CD4-positive, alpha-beta memory T cell (primary cell): Measurements from ENCODE around the gene KDM3B. TPM values are rescaled to one million over a fixed set of nuclear protein-coding genes. Genes with fewer than 3 reads are reported as not detected.

ENCODE experiments used
- CTCF ChIA-PET: fragments of 350-600 bp; sonication (Branson Sonifier 250); formaldehyde crosslinking; loops from one replicate; lab custom pipeline; 2021; ENCODE audit warnings: inconsistent platforms; ENCODE audit not compliant: partially characterized antibody; lab: Charles Lee
- POLR2A ChIA-PET: fragments of 350-600 bp; sonication (Branson Sonifier 250); formaldehyde crosslinking; loops from one replicate; lab custom pipeline; 2021; ENCODE audit not compliant: partially characterized antibody; lab: Charles Lee
- DNase-seq, 5 donors: peaks; one replicate each; pipeline versions ENCODE4 v3.0.0 to v3.0.0-alpha.2; 2020 to 2022; ENCODE audit warnings: mixed read lengths in 1 of 5
- H3K27ac ChIP-seq: one replicate; pipeline ENCODE4 v1.7.0; 2013; ENCODE audit warnings: low read depth, low read length
- H3K27me3 ChIP-seq: 2 replicates; pipeline ENCODE4 v1.7.0; 2013; ENCODE audit warnings: mild to moderate bottlenecking, low read length, moderate library complexity; ENCODE audit not compliant: insufficient read depth
- H3K36me3 ChIP-seq: 2 replicates; pipeline ENCODE4 v1.7.0; 2013; ENCODE audit warnings: mild to moderate bottlenecking, low read length, moderate library complexity; ENCODE audit not compliant: insufficient read depth
- H3K4me1 ChIP-seq: 2 replicates; pipeline ENCODE4 v1.7.0; 2013; ENCODE audit warnings: mild to moderate bottlenecking, low read length, moderate library complexity; ENCODE audit not compliant: insufficient read depth
- H3K4me3 ChIP-seq, 2 donors: one replicate each; pipeline ENCODE4 v1.7.0; 2013; ENCODE audit warnings: low read length in 2 of 2, mild to moderate bottlenecking in 1 of 2
- H3K9me3 ChIP-seq, 2 donors: one replicate each; pipeline ENCODE4 v1.7.0; 2013; ENCODE audit warnings: low read length in 2 of 2, control low read depth in 1 of 2; ENCODE audit not compliant: control insufficient read depth in 1 of 2
- H3K27ac Mint-ChIP-seq, 7 donors: one replicate each; pipeline ENCODE4 v1.8.0; 2020 to 2021; ENCODE audit warnings: mixed read lengths in 7 of 7, mild to moderate bottlenecking in 6 of 7, inconsistent platforms in 3 of 7, moderate library complexity in 3 of 7
- H3K27me3 Mint-ChIP-seq, 2 donors: one replicate each; pipeline ENCODE4 v1.8.0; 2020 to 2021; ENCODE audit warnings: mixed read lengths in 2 of 2
- H3K36me3 Mint-ChIP-seq, 2 donors: one replicate each; pipeline ENCODE4 v1.8.0; 2020 to 2021; ENCODE audit warnings: mixed read lengths in 2 of 2, inconsistent platforms in 1 of 2, mild to moderate bottlenecking in 1 of 2
- H3K4me1 Mint-ChIP-seq, 4 donors: one replicate each; pipeline ENCODE4 v1.8.0; 2020 to 2021; ENCODE audit warnings: mixed read lengths in 4 of 4, mild to moderate bottlenecking in 1 of 4
- H3K4me3 Mint-ChIP-seq, 8 donors: one replicate each; pipeline ENCODE4 v1.8.0; 2020 to 2021; ENCODE audit warnings: mixed read lengths in 8 of 8, mild to moderate bottlenecking in 7 of 8, moderate library complexity in 6 of 8, inconsistent platforms in 3 of 8
- H3K9me3 Mint-ChIP-seq, 8 donors: one replicate each; pipeline ENCODE4 v1.8.0; 2020 to 2021; ENCODE audit warnings: mixed read lengths in 8 of 8, mild to moderate bottlenecking in 5 of 8, inconsistent platforms in 3 of 8, moderate library complexity in 1 of 8
- intact Hi-C: fragments of 100-400 bp; cut with micrococcal nuclease; formaldehyde crosslinking; loops from one replicate; pipeline ENCODE4 v1.15.1; 2023
- polyA plus RNA-seq, 2 donors: library from polyadenylated mRNA; unstranded; fragments of 300-500 nt; fragmentation: Illumina TruSeq; gene quantifications; one replicate each; pipeline ENCODE4 v1.2.3, GENCODE V29; 2021
- total RNA-seq, 2 experiments: library from RNA; stranded (reverse); gene quantifications; one replicate each; pipeline ENCODE4 v1.2.3, GENCODE V29; 2021

Gene KDM3B
- total and polyA plus RNA-seq, 4 experiments from 2014 or later = 4.1 to 85.6 (median 50.7) TPM

GRCh38 chr5:138440159-138441073, 87.9 kb downstream of the KDM3B start:
- peaks cover 7 to 22% (median 15%) of the 10 kb centered on the region in 4 donors for H3K4me1 Mint-ChIP-seq
- peak overlapping the region in 7 of 8 donors; percentile 16 to 71 (median 24) for H3K4me3 Mint-ChIP-seq
- Histone ChIP-seq H3K9me3 (no peaks in the 10 kb centered on the region), H3K4me1 (peaks cover 13% of the 10 kb centered on the region), H3K4me3 (no peak overlapping the region), H3K36me3 (peaks cover 7% of the 10 kb centered on the region), H3K27ac (no peak overlapping the region), H3K27me3 (no peaks in the 10 kb centered on the region)
- H3K27ac Mint-ChIP-seq = peak overlapping the region in 3 of 7 donors; percentile 18 to 57 (median 48)
- intact Hi-C loops = no loop called here
- CTCF ChIA-PET = interaction anchor here (0.6 to 3.2 kb wide), 2 partner anchors 10 to 138 kb away, joined by 4 to 24 read pairs; no protein-coding TSS in a partner anchor
- POLR2A ChIA-PET = no interaction called here
- peaks cover 0 to 2% (median 0%) of the 10 kb centered on the region in 8 donors for H3K9me3 Mint-ChIP-seq
- peaks cover 0 to 8% of the 10 kb centered on the region in 2 donors for H3K36me3 Mint-ChIP-seq
- H3K27me3 Mint-ChIP-seq = peaks cover 0 to 2% of the 10 kb centered on the region in 2 donors
- DNase-seq = peak in 1 of 5 donors; percentile 12

- H3K36me3 Mint-ChIP-seq = peaks cover 0 to 1% of the 10 kb centered on the region in 2 donors
- no peaks in the 10 kb centered on the region for H3K36me3 ChIP-seq
- H3K27ac Mint-ChIP-seq = no peak overlapping the region
- peaks cover 0 to 2% of the 10 kb centered on the region in 2 donors for H3K27me3 Mint-ChIP-seq
- peaks cover 13% of the 10 kb centered on the region for H3K4me1 ChIP-seq
- no peak overlapping the region for H3K27ac ChIP-seq
- ChIA-PET POLR2A (no interaction called here), CTCF (interaction anchor here (0.6 kb wide), 1 partner anchor 139 kb away, joined by 4 read pairs; no protein-coding TSS in a partner anchor)
- H3K4me3 Mint-ChIP-seq = peak overlapping the region in 1 of 8 donors; percentile 21
- no peaks in the 10 kb centered on the region for H3K27me3 ChIP-seq
- no peaks in the 10 kb centered on the region for H3K9me3 ChIP-seq
- intact Hi-C loops = no loop called here
- H3K4me1 Mint-ChIP-seq = peaks cover 7 to 22% (median 15%) of the 10 kb centered on the region in 4 donors
- no peak overlapping the region for H3K4me3 ChIP-seq
- DNase-seq = no peak
- H3K9me3 Mint-ChIP-seq = peaks cover 0 to 2% (median 0%) of the 10 kb centered on the region in 8 donors
These were observed 88.7 kb downstream of the KDM3B start for GRCh38 chr5:138441221-138441620.

- no peak overlapping the region for H3K4me3 Mint-ChIP-seq
- peaks cover 0 to 4% (median 3%) of the 10 kb centered on the region in 4 donors for H3K4me1 Mint-ChIP-seq
- DNase-seq = no peak
- Histone ChIP-seq H3K27ac (no peak overlapping the region), H3K4me3 (no peak overlapping the region), H3K27me3 (no peaks in the 10 kb centered on the region), H3K9me3 (no peaks in the 10 kb centered on the region), H3K36me3 (no peaks in the 10 kb centered on the region), H3K4me1 (peaks cover 7% of the 10 kb centered on the region)
- H3K36me3 Mint-ChIP-seq = no peaks in the 10 kb centered on the region
- intact Hi-C loops = no loop called here
- peaks cover 0 to 2% of the 10 kb centered on the region in 2 donors for H3K27me3 Mint-ChIP-seq
- CTCF ChIA-PET = interaction anchor here (1.3 to 2.7 kb wide), 3 partner anchors 19 to 60 kb away, joined by 3 to 7 read pairs (median 6); partner anchors contain the start of gene EGR1
- H3K27ac Mint-ChIP-seq = peak overlapping the region in 1 of 7 donors; percentile 19
- no peaks in the 10 kb centered on the region for H3K9me3 Mint-ChIP-seq
- POLR2A ChIA-PET = no interaction called here
These were observed 91.7 kb downstream of the KDM3B start for GRCh38 chr5:138444078-138444773.

DNA sequence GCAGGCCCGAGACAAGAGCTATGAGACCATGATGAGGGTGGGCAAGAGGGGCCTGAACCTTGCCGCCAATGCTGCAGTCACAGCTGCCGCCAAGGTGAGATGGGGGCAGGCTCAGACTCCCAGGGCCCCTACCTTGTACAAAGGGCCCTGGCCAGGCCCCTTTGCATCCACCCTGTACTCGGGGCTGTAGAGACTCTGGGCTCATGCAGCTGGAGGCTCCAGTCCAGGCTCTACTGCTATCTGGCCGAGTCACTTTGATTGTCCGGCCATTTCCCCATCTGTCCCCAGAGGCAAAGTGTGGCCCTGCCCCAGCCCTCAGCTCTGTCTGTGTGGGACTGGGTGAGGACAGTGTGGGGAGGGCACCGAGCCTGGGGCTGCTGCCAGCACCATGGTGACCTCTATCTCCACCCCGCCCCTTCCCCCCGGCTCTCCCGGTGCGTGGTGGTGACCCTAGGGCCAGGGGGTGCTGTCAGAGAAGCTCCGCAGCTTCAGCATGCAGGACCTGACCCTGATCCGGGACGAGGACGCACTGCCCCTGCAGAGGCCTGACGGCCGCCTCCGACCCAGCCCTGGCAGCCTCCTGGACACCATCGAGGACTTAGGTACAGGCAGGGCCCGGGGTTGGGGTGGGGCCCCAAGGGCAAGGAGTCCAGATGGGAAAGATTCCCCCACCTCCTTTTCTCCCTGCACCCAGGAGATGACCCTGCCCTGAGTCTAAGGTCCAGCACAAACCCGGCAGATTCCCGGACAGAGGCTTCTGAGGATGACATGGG, 92.5 kb downstream of the KDM3B start:
- no peaks in the 10 kb centered on the region for H3K9me3 ChIP-seq
- H3K27me3 Mint-ChIP-seq = peaks cover 2% of the 10 kb centered on the region in 2 donors
- DNase-seq = peak in 1 of 5 donors; percentile 33
- H3K27ac ChIP-seq = no peak overlapping the region
- POLR2A ChIA-PET = no interaction called here
- no peaks in the 10 kb centered on the region for H3K27me3 ChIP-seq
- H3K4me3 Mint-ChIP-seq = no peak overlapping the region
- no peak overlapping the region for H3K4me3 ChIP-seq
- CTCF ChIA-PET = interaction anchor here (1.3 to 2.7 kb wide), 2 partner anchors 18 to 59 kb away, joined by 6 to 7 read pairs; no protein-coding TSS in a partner anchor
- no peaks in the 10 kb centered on the region for H3K36me3 Mint-ChIP-seq
- H3K4me1 Mint-ChIP-seq = peaks cover 2 to 5% (median 3%) of the 10 kb centered on the region in 4 donors
- intact Hi-C loops = no loop called here
- no peaks in the 10 kb centered on the region for H3K9me3 Mint-ChIP-seq
- H3K36me3 ChIP-seq = no peaks in the 10 kb centered on the region
- H3K27ac Mint-ChIP-seq = no peak overlapping the region
- peaks cover 5% of the 10 kb centered on the region for H3K4me1 ChIP-seq

DNA sequence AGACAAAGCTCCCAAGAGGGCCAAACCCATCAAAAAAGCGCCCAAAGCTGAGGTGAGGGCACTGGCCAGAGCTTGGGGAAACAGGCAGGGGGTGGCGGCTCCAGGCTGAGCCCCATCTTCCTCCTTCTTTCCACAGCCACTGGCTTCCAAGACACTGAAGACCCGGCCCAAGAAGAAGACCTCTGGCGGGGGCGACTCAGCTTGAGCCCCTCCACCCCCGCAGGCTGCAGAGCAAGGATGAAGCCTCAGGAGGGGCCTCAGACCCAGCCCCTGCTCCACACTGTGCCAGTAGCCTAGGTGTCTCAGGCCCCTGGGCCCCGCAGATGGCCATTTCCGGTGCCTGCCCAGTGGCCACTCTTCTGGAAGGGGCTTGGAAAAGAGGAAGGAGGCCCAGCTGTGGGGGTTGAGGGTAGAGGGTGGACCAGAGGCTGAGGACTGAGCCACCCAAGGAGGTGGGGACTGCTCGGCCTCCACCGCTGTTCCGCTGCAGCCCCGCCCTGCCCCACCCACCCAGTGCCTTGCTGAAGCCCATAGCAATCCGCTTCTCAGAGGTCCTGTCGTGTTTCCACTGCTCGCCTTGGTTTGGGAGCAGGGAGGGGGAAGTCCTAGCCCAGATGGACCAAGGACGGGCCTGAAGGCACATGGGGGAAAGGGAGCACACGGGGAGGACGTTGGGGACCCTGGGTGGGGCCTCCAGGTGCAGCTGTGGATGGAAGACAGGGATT, 93.2 kb downstream of the KDM3B start:
- Histone ChIP-seq H3K4me1 (peaks cover 8% of the 10 kb centered on the region), H3K9me3 (no peaks in the 10 kb centered on the region), H3K27ac (no peak overlapping the region), H3K36me3 (no peaks in the 10 kb centered on the region), H3K4me3 (no peak overlapping the region), H3K27me3 (no peaks in the 10 kb centered on the region)
- Mint-ChIP-seq H3K4me1 (peaks cover 5 to 7% (median 6%) of the 10 kb centered on the region in 4 donors), H3K36me3 (no peaks in the 10 kb centered on the region), H3K4me3 (no peak overlapping the region), H3K9me3 (no peaks in the 10 kb centered on the region), H3K27ac (no peak overlapping the region), H3K27me3 (peaks cover 0 to 4% of the 10 kb centered on the region in 2 donors)
- CTCF ChIA-PET = interaction anchor here (2.7 kb wide), 1 partner anchor 17 kb away, joined by 7 read pairs; no protein-coding TSS in a partner anchor
- POLR2A ChIA-PET = no interaction called here
- intact Hi-C loops = no loop called here
- DNase-seq = no peak

- H3K4me1 Mint-ChIP-seq = peaks cover 7 to 13% (median 10%) of the 10 kb centered on the region in 4 donors
- Histone ChIP-seq H3K9me3 (no peaks in the 10 kb centered on the region), H3K27ac (no peak overlapping the region), H3K4me3 (no peak overlapping the region), H3K27me3 (no peaks in the 10 kb centered on the region), H3K4me1 (peaks cover 8% of the 10 kb centered on the region), H3K36me3 (no peaks in the 10 kb centered on the region)
- no peaks in the 10 kb centered on the region for H3K36me3 Mint-ChIP-seq
- CTCF ChIA-PET = interaction anchor here (1.0 to 21.4 kb wide), 9 partner anchors 9 to 96 kb away, joined by 3 to 507 read pairs (median 11); partner anchors contain the start of gene EGR1
- H3K27me3 Mint-ChIP-seq = peaks cover 2 to 4% of the 10 kb centered on the region in 2 donors
- H3K4me3 Mint-ChIP-seq = no peak overlapping the region
- H3K27ac Mint-ChIP-seq = no peak overlapping the region
- H3K9me3 Mint-ChIP-seq = no peaks in the 10 kb centered on the region
- POLR2A ChIA-PET = interaction anchor here (0.8 to 3.4 kb wide), 2 partner anchors 17 to 55 kb away, joined by 3 to 16 read pairs; partner anchors contain the start of gene EGR1
- DNase-seq = no peak
- intact Hi-C loops = no loop called here
These were observed 95.6 kb downstream of the KDM3B start for GRCh38 chr5:138448070-138448469.
